ENCODE results near the gene FHL5.
"Not testable (repeated sequence)": the region's sequence is repeated elsewhere in the genome, so short reads cannot be mapped to it uniquely, and the experiment has no call there.

Gene FHL5, protein sequence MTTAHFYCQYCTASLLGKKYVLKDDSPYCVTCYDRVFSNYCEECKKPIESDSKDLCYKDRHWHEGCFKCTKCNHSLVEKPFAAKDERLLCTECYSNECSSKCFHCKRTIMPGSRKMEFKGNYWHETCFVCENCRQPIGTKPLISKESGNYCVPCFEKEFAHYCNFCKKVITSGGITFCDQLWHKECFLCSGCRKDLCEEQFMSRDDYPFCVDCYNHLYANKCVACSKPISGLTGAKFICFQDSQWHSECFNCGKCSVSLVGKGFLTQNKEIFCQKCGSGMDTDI

DNA sequence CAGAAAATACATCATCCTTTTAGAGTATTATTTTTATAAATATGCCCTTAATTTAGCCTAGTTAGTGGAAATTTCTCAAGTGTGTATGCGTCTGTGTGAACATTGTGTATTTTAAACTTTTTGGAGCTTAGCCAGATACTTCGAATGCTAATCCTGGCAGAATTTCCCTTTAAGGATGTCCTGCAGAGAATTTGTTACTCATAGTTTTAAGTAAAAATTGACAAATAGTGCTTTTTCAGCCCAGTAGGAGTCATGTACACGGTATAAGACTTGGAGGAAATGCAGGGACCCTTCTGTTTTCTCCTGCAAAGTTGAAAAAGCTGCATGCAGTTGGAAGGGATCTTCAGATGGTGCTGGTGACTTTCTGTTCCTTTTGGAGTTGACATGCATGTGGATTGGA, at the start of gene FHL5:
Gene FHL5 (plus strand): TSS at position 243 of the 400 bp plus-strand sequence. CDS start 40,486 bp downstream, outside the sequence.
- DNase-seq: no peak

DNA sequence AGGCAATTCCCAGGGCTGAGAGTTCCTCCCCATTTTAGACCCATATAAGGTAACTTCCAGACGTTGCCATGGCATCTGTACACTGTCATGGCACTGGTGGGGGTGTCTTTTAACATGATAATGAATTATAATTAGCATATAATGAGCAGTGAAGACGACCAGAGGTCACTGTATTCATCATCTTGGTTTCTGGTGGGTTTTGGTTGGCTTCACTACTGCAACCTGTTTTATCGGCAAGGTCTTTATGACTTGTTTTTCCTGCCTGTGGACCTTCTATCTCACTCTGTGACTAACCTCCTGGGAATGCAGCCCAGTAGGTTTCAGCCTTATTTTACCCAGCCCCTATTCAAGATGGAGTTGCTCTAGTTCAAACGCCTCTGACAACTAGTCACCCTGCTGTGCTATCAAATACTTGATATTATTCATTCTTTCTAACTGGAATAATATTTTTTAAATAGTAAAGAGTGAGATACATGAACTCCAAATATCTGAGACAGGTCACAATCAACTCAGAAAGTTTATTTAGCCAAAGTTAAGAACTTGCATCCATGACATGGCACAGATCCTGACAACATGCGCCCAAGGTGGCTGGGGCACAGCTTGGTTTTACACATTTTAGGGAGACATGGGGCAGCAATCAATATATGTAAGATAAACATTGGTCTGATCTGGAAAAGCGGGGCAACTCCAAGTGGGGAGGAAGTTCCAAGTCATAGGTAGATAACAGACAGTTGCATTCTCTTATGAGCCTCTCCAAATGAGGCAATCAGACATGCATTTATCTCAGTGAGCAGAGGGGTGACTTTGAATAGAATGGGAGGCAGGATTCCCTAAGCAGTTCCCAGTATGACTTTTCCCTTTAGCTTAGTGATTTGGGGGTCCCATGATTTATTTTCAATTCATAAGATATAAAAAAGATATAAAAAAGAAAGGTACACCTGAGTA, 42.5 kb upstream of the FHL5 start:
- no peak for DNase-seq

DNA sequence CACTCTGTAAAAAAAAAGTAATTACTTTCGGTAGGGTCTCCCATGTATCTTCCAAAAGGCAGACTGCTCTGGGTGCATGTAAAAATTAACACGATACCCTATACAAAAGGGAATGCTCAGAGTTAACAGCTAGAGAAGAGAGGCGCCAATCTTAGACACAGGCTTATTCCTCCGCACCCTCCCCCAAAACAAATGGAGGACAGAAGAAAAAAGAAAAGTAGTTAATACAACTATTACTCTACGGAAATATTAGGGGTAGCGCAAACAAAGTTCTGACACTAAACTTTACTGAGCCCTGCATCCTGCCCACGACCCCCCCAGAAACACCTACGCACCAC, 41.7 kb upstream of the FHL5 start:
- no peak for DNase-seq

DNA sequence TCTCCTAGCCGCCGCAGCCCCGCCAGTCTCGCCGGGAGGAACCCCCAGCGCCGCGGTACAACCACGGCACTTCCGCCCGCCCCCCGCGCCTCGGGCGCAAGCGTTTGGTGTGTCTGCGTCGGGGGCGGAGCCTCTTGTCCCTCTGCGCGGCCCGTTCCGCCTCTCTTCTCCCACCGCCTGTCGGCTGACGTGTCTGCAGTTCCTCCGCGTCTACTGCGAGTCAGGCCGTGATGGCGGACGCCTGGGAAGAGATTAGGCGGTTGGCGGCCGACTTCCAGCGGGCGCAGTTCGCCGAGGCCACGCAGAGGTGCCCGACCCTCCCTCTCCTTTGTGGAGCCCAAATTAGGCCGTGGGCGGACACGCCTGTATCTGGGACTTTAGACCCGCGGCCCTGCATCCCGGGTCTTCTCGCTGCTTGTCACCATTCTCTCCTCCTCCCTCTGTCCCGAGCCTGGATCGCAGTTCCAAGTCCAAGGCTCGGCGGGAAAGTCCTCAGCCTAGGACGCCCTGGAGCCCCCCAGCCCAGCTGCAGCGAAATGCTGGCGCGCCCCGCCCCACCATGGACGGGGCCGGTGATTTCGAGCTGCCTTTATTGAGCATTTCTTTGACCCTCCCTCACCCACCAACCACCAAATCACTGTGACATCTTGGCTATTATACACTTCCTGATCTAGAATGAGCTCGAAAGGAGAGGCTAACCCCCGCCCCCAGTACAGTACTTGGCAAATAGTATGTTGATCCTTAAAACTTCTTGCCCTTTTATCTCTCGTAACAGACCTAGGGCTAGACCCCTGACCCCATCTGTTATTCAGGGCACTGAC, 41.1 kb upstream of the FHL5 start, which contains the start of gene UFL1:
Gene UFL1 (plus strand): TSS at position 163 of the 821 bp plus-strand sequence. CDS start 68 bp downstream, at position 231.
- peak; percentile 56 to 96 (median 90) for DNase-seq

DNA sequence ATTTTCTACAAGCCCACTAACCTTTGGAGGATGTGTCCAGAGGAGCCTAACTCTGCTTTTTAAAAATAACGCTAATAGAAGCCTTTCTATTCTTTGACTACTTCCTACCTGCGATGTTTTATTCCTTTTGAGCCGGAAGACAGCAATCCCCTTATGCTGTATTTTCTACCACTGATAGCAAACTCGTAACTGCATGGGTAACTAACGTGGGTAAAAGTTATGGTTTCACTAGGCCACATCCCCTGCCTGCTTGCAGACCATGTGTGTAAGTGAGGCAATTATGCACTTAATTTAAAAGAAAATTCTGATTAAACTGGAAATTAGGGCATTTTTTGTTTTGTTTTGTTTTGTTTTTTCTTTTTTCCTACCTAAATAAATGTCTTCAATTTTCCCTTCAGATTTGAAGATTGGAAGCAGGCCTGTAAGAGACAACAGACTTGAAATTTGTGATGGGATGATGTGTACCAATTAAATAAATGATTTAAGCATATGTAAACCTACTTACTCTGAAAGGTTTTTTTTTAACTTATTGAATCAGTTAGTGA, 40.4 kb upstream of the FHL5 start:
- no peak for DNase-seq

DNA sequence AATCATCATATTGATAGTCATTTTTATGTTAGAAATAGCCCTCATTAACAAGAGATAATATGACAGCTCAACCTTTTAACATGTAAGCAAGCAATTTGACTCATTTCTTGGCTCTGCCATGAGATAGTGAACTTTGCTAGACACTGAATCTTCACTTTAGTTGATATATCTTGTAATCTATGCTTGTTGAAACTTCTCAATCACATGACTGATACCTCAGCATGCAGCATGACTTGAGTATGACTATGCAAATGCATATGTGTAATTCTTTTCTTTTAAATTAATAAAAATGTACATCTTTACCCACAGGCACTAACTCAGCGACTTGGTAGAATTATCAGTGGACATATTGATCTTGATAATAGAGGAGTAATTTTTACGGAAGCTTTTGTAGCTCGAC, 34.7 kb upstream of the FHL5 start:
- no peak for DNase-seq

DNA sequence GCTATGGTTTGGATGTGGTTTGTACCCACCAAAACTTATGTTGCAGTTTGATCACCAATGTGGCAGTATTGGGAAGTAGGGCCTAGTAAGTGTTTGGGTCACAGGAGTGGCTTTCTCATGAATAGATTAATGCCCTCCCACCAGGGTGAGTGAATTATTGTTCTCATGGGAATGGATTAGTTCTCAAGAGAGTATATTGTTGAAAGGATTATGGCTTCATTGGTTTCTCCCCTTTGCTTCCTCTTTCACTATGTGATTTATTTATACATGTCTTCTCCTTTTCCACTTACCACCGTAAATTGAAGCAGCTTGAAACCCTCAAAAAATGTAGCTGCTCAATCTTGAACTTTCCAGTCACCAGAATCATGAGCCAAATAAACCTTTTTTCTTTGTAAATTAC, 30.5 kb upstream of the FHL5 start:
- no peak for DNase-seq

DNA sequence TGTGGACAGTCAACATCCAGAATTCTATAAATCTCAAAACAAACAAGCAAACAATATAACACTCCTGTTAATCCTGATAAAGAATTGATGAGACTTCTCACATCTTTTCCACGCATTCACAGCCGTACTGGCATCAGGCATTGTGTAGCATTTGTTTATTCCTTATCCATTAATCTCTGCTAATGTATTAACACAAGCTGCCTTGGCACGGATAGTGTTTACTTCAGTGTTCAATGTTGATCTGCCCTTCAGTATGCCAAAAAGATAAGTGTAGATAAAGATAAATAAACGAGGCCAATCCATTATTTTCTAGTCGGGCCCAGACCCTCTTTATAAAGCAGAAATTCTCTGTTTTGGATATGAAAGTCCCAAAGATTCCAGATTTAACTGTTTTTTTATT, 25.2 kb upstream of the FHL5 start:
- no peak for DNase-seq

DNA sequence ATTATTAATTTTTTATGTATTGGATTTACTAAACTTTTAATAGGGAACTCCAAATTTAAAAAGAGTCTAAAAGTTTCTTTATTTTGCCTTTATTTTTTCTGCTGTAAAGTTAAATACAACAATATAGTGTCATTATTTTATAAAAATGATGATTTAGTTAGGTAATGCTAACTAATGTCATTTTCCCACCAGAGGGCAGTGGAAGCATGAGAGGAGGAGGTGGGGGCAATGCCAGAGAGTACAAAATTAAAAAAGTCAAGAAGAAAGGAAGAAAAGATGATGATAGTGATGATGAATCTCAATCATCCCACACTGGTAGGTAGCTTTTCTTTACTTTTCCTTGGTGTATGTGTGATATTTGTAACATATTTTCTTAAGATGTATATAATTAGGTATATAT, 20.2 kb upstream of the FHL5 start:
- DNase-seq: no peak

DNA sequence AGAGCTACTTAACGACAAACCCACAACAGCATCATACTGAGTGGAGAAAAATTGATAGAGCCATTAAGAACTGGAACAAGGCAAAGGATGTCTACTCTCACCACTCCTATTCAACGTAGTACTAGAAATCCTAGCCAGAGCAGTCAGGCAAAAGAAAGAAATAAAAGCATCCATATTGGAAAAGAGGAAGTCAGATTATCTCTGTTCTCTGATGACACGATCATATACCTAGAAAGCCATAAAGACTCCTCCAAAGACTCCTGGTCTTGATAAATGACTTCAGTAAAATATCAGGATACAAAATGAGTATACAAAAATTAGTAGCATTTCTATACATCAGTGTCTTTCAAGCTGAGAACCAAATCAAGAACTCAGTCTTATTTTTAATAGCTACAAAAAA, 17.0 kb upstream of the FHL5 start:
- DNase-seq: no peak

DNA sequence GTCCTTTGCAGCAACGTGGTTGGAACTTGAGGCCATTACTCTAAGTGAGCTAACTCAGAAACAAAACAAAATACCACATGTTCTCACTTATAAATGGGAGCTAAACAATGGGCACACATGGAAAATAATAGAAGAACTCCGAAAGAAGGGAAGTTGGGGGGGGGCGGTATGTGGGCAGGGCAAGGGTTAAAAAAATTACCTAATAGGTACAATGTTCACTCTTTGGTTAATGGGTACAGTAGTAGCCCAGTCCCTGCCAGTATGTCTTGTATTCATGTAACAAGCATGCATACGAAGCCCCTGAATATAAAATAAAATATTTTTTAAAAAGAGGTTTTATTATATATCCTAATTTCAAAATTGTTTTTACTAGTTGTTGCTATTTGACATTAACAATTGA, 15.3 kb upstream of the FHL5 start:
- no peak for DNase-seq

DNA sequence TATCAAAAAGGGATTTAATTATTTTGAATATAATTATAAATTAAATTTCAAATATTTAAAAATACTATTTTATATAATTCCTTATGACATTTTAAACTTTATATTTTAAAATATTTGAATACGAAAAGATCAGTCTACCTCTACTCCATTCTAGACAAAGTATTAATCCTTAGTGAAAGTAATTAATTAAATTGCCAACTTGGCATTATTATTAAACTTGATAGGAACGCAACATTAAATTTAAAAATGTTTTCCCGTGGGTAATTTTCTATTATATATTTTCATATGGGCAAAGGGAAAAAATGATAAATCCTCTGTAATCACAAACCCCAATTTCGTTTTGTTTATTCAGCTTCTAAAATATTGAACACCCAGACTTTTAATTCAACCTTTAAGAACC, 8.4 kb upstream of the FHL5 start:
- DNase-seq: no peak

DNA sequence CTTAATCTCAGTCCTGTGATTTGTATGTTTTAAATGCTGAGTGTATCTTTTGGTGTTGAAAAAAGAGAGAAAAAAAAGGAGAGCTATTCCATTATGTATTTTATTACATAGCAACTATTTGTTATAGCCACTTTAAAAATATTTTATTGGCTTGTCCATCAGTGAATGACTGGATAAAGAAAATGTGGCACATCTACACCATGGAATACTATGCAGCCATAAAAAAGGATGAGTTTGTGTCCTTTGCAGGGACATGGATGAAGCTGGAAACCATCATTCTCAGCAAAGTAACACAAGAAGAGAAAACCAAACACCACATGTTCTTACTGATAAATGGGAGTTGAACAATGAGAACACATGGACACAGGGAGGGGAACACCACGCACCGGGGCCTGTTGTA, 3.2 kb upstream of the FHL5 start:
- not testable (repeated sequence) for DNase-seq

DNA sequence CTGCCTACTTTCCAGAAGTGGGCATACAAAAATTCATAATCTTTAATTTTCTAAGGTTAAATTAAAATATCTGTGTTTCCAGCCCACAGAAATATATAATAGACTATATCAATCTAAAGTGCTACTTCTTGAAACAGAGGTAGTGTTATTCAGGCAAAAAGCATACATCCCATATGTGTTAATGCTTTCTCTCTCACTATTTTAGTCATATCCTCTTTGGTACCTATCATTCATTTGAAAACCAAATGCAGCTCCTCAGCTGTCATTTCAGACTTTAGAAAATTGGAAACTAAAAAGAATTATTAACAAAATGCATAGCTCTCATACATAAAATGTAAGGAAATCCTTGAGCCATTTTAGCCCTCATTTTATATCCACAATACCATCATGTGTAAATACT, 925 bp downstream of the FHL5 start:
- no peak for DNase-seq

DNA sequence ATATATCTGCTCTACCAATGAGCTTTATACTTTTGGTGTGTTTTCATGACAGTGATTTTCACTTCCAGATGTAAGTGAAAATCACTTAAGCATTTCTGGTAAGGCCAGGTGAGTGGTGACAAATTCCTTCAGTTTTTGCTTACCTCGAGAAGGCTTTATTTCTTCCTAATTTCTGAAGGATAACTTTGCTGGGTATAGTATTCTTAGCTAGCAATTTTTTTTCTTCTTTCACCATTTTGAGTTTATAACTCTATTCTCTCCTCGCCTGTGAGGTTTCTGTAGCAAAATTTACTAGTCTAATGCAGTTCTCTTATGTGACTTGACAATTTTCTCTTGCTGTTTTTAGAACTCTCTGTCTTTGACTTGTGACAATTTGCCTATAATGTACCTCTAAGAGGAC, 7.1 kb downstream of the FHL5 start:
- DNase-seq: no peak

DNA sequence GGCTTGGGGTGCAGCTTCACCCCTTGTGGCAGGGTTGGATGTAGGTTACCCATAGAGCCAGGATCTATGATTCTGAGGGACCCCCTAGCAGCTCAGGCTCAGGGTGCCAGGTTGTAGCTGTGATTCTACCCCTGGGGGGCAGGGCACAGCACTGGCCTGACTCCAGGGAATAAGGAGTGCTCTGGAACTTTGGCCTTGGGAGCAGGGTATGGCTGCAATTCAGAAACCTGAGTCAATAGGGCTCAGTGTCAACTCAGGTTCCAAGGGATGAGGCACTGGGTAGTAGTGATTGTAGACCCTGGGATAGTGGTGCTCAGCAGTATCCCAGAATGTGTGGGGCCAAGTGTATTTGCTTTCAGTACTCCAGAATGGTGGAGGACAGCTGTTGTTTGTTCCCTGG, 8.6 kb downstream of the FHL5 start:
- DNase-seq: no peak

DNA sequence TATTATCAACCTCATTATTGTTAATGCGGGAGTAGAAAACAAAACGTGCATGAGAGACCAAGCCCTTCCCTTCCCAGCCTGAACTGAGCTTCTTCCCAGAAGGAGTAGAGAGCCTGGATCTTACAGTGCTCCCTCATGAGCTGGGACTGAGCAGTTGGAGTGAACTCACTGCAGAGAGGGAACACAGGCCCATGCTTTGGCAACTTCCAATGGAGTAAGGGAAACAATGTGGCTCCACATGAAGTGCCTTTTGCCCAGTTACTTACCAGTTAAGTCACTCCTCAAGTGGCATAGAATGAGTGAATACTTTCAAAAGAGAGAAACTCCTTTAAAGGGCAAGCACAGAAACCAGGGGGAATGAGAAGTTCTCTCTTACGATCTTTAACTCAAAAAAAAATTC, 12.4 kb downstream of the FHL5 start:
- DNase-seq: peak in 4 of 56 donors; percentile 0 to 3 (median 2)

DNA sequence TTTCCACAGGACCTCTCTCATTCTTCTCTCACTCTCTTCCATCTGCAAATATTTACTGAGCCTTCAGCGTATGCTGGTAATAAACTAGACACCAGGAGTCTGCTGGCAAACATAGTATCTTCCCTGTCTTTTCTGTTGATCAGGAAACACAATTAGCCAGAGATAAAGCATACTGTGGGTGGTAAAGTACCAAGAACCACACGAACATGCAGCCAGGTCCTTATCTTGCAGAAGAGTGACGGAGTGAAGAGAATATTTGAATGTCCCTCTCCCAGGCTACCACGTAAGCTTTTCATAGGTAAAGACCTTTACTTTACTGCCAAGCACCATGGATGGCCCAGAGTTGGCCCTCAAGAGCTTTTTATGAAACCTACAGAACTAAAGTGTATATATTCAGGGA, 13.3 kb downstream of the FHL5 start:
- no peak for DNase-seq

DNA sequence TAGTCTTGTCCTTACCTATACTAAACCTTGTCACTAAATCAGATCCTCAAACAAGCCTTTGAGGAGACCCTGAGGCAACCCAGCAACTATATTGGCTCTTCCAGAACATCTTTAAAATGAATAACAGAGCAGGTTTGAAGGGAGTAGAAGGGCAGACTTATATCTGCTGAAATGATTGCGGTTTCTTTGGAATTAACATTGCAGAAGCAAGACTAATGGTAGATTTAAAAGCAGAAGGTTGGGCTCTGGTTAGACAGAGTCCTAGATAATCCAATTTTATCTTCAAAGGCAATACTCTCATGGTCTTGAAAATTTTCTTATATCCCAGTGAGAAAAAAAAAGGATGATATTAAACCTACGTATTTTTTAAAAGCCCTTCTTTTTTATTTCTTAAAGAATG, 19.1 kb downstream of the FHL5 start:
- DNase-seq: no peak

DNA sequence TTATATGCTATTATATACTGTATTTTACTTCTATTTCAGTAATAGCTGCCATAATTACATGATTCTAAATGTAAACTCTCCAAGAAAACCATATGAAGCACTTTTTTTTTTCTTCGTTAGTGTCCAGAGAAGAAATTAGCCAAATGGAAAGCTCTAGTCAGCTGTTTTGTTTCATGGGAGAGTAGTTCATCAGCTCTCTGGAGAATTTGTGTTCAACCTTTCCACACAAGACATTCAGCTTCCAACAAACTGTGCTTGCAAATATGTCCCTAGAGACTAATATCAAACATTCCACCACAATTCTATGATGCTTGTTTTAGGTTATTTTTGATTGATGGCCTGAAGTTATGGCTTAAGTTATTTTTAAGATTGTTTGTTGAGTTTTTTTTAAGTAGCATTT, 19.5 kb downstream of the FHL5 start:
- no peak for DNase-seq

DNA sequence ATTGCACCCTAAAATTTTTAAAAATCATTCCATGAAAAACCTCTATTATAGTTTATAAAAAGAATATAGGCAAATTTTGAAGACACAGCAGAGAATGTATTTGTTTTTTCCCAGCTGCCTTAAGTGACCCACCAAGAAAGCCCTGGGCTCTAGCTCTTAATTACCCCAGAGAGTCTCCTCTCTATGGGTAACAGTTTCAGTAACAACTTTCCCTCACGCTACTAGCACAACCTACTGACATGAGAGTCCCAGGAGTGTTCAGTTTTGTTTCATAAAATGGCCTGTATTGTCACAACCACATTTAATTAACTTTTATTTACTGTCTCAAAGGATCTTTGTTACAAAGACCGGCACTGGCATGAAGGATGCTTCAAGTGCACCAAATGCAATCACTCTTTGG, 41.5 kb downstream of the FHL5 start:
- no peak for DNase-seq

DNA sequence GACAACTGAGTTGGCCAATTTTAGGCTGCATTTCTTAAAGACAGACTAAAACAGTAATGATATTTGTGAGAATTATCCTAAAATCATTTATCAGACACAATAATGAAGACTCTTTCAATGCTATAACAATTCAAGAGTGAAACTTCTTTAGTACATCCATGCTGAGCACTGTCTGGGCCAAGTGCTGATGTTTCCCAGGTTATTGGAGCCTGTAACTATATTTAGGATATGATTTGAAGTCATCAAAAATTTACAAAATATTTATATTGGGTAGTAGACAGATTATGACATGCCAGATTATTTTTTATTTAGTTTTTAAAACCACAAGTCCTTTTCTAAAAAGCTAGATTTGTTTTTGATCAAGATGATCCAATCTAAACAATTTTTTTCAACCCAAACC, 45.1 kb downstream of the FHL5 start:
- DNase-seq: no peak

Measured in nucleus accumbens (tissue), 56 donors.